ENCODE data around the gene SNAPC5. TPM values are rescaled to one million over a fixed set of nuclear protein-coding genes. Genes with fewer than 3 reads are reported as not detected.

The SNAPC5 gene
- total and polyA plus RNA-seq, 10 of the 15 experiments (the other 5 are each of a cell fraction or from before 2014, with no cell fraction given), result 14.4 to 53.5 (median 36.9) TPM

DNA sequence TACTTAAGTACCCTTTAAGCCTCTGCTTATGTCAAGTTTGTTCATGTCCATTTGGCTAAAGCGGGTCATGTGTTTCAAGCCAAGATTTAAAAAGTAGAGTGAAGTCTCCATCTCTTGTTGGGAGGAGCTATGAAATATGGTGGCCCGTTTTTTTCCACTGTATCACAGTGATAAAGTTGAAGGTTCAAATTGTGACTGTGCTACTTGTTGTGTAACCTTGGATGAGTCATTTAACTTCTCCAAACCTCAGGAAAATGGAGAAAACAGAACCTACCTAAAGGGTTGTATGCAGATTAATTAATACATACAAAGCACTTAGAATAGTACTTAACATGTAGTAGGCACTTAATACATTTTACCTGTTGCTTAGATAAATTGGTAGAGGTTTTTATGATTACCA lies 43.4 kb downstream of the SNAPC5 start (continued):
- TF ChIP-seq, protein P1, sequence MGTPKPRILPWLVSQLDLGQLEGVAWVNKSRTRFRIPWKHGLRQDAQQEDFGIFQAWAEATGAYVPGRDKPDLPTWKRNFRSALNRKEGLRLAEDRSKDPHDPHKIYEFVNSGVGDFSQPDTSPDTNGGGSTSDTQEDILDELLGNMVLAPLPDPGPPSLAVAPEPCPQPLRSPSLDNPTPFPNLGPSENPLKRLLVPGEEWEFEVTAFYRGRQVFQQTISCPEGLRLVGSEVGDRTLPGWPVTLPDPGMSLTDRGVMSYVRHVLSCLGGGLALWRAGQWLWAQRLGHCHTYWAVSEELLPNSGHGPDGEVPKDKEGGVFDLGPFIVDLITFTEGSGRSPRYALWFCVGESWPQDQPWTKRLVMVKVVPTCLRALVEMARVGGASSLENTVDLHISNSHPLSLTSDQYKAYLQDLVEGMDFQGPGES (IDR thresholded peaks at IDR 0.05), result no peak
- TF ChIP-seq RELA (IDR thresholded peaks at IDR 0.05; ENCODE audit: borderline replicate concordance, partially characterized antibody), result no peak

DNA sequence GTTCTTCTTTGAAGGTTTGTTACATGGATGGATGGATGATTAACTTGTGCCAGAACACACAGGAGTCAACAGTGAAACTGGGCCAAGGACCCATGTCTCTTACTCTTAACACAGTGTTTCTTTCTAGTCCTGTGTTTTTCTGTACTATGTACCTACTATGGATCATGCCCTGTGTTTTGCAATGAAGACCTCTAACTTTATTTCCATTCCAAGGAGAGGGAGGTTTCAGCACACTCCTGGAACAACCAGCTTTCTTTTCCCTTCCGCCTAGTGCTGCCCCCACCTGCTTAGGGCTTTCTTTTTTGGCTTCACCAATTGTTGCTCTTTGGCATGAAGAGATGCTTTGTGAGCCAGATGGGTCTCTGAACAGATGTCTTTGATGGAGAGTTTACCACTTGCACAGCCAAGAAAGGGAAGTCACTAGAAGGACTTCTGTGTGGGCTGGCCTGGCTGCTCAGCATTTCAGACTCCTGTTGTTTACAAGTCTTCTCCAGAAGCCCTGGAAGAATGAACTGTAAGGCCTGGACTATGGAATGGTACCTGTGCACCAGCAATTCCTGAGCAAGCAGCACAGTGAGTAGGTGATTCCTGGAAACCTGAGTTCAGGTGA lies 44.5 kb downstream of the SNAPC5 start:
- Histone ChIP-seq H3K27me3 (replicated peaks in 1 of 2; ENCODE audit: control insufficient read depth in 2 of 2, insufficient read depth in 2 of 2, low read length in 1 of 2) (no peaks in the 10 kb centered on the region), H3K4me2 (ENCODE audit: control insufficient read depth, insufficient read depth) (no peak overlapping the region), H3K9me3 (replicated peaks; ENCODE audit: control insufficient read depth, insufficient read depth, low read length) (no peaks in the 10 kb centered on the region; the same call in 2 of the 3 replicates), H3K27ac (ENCODE audit: control insufficient read depth, insufficient read depth) (no peak overlapping the region), H3K4me3 (no peak overlapping the region), H2AFZ (ENCODE audit: control insufficient read depth, low read depth, low read length) (no peak overlapping the region), H3K36me3 (ENCODE audit: control insufficient read depth in 2 of 2, insufficient read depth in 2 of 2, low read length in 1 of 2) (peaks cover 2 to 8% of the 10 kb centered on the region in 2 experiments; a peak in 2 of 4 replicates), H3K79me2 (ENCODE audit: control insufficient read depth, insufficient read depth, low read length) (no peaks in the 10 kb centered on the region), H3K9ac (ENCODE audit: control insufficient read depth, insufficient read depth, low read length) (no peak overlapping the region), H3K4me1 (ENCODE audit: control insufficient read depth, insufficient read depth, low read length) (no peaks in the 10 kb centered on the region), H4K20me1 (ENCODE audit: control insufficient read depth, insufficient read depth) (no peaks in the 10 kb centered on the region)
- DNase-seq (ENCODE audit: low read depth, low spot score) (no peak), FAIRE-seq (no peak), ATAC-seq (no peak)
- 91% methylated on average over 1 of the region's 1 CpG for WGBS (ENCODE audit: insufficient coverage, insufficient replicate concordance, low lambda C conversion rate, missing lambda C conversion rate)
- POLR2A ChIA-PET, result no interaction called here
- TF ChIP-seq RUNX3 (IDR thresholded peaks at IDR 0.05; ENCODE audit: low read length) (no peak), TAF1 (IDR thresholded peaks at IDR 0.05; ENCODE audit: borderline replicate concordance, low read depth, low read length) (no peak), TARDBP (IDR thresholded peaks at IDR 0.05; ENCODE audit: borderline replicate concordance) (no peak), ZZZ3 (IDR thresholded peaks at IDR 0.05; ENCODE audit: control insufficient read depth, insufficient read length, low read depth) (no peak), RAD51 (IDR thresholded peaks at IDR 0.05) (no peak), GATAD2B (conservative IDR thresholded peaks at IDR 0.05; ENCODE audit: low read depth) (no peak), KAT2A (conservative IDR thresholded peaks at IDR 0.05; ENCODE audit: control insufficient read depth, low read depth, low read length) (no peak), KLF5 (IDR thresholded peaks at IDR 0.05; ENCODE audit: partially characterized antibody) (no peak), NR2C2 (IDR thresholded peaks at IDR 0.05; ENCODE audit: borderline replicate concordance, control insufficient read depth, insufficient read length, low read depth) (no peak), POLR2AphosphoS2 (IDR thresholded peaks at IDR 0.05; ENCODE audit: low read depth, low read length) (no peak), CHD1 (IDR thresholded peaks at IDR 0.05; ENCODE audit: low read depth, low read length) (no peak), ZNF384 (IDR thresholded peaks at IDR 0.05; ENCODE audit: borderline replicate concordance, low read depth, low read length) (no peak), SMARCA5 (IDR thresholded peaks at IDR 0.05) (no peak), FOS (IDR thresholded peaks at IDR 0.05; ENCODE audit: borderline replicate concordance, extremely low read depth, insufficient read length) (no peak), NR2C1 (IDR thresholded peaks at IDR 0.05) (no peak), RELA (IDR thresholded peaks at IDR 0.05; ENCODE audit: borderline replicate concordance, partially characterized antibody) (no peak), CBX5 (IDR thresholded peaks at IDR 0.05; ENCODE audit: low read depth) (no peak), IRF4 (IDR thresholded peaks at IDR 0.05; ENCODE audit: low read depth, low read length) (no peak), ZNF217 (IDR thresholded peaks at IDR 0.05) (no peak)
- no TSS peak for BruUV-seq (replicated peaks)
- intact Hi-C loops (cut with micrococcal nuclease; ENCODE audit: unreplicated experiment), result no loop called here
- RAD21 ChIA-PET (ENCODE audit: unreplicated experiment), result no interaction called here
- CTCF ChIA-PET, result interaction anchor here (1.2 to 3.0 kb wide), 3 partner anchors 14 to 45 kb away, joined by 3 to 8 read pairs (median 4); no protein-coding TSS in a partner anchor
- SMC1A ChIA-PET (ENCODE audit: uncharacterized antibody, unreplicated experiment), result interaction anchor here (0.9 to 1.0 kb wide), 2 partner anchors 19 to 67 kb away, joined by 3 read pairs; no protein-coding TSS in a partner anchor
- in situ Hi-C loops (cut with MboI), result no loop called here

Data from GM12878 (cell line).